Upper lobe of right lung (tissue), 1 donor: Measurements from ENCODE around the gene HSD17B8. TPM values are rescaled to one million over a fixed set of nuclear protein-coding genes. Genes with fewer than 3 reads are reported as not detected.

Experiments
- ATAC-seq: fragments of 200-7000 bp; cut with Tn5 transposase; one replicate; pipeline ENCODE4 v1.9.1; 2020; ENCODE audit warnings: mild to moderate bottlenecking, moderate library complexity
- DNase-seq: peaks from one replicate; pipeline ENCODE4 v3.0.0-alpha.2; 2020
- H3K27ac ChIP-seq: fragments of 200-600 bp; one replicate; pipeline ENCODE4 v1.8.0; 2022
- H3K27me3 ChIP-seq: fragments of 200-600 bp; one replicate; pipeline ENCODE4 v1.8.0; 2022; ENCODE audit warnings: mild to moderate bottlenecking
- H3K36me3 ChIP-seq: fragments of 200-600 bp; one replicate; pipeline ENCODE4 v1.8.0; 2022
- H3K4me1 ChIP-seq: fragments of 200-600 bp; one replicate; pipeline ENCODE4 v1.8.0; 2022
- H3K4me3 ChIP-seq: fragments of 200-600 bp; one replicate; pipeline ENCODE4 v1.8.0; 2022; ENCODE audit warnings: mild to moderate bottlenecking
- H3K9me3 ChIP-seq: fragments of 200-600 bp; one replicate; pipeline ENCODE4 v1.8.0; 2022
- intact Hi-C: fragments of 100-400 bp; cut with DNase I; formaldehyde crosslinking; loops from one replicate; pipeline ENCODE4 v1.11.0; 2022
- total RNA-seq: library from RNA; stranded (reverse); fragmentation: NEBNext Ultra II Directional; extraction: Animal tissue kit (Norgen Biotek cat#: 25700); gene quantifications from one replicate; pipeline ENCODE4 v1.2.1, GENCODE V29; 2021
- TF ChIP-seq, protein P1 (sequence below): fragments of 200-600 bp; IDR thresholded peaks from one replicate; pipeline ENCODE4 v1.8.0; 2022; ENCODE audit warnings: antibody characterized with exemption
- donor health status: DM: no; HTN: yes; CAD: no; lungs with severe emphysema.

Gene HSD17B8
- total RNA-seq, 1 donor from 2014 or later = 14.7 TPM

DNA sequence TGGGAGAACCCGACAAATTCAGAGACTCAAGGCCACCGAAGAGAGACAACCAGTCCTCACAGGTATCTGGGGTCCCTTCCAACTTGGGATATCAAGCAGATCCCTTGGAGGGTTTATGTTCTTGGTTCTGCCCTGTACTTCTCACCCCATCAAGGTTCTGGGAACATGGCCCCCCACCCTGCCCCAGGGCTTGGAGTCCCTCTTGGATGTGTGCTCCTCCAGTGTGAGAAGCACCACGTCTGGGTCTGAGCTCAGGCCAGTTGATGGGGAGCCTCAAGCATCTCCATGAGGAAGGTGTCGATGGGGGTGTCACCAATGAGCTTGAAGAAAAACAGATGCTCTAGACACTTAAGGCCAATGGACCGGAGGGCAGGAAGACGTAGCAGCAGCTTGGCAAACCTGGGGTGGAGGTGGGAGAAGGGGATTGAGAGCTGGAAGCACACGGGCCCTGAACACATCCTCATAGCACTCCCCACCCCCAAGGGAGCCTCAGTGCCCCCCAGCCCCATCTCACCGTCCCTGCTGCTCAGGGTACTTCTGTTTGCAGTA lies 9.9 kb upstream of the HSD17B8 start:
- peaks cover 37% of the 10 kb centered on the region for H3K4me1 ChIP-seq
- H3K27ac ChIP-seq = no peak overlapping the region
- TF ChIP-seq, protein P1, sequence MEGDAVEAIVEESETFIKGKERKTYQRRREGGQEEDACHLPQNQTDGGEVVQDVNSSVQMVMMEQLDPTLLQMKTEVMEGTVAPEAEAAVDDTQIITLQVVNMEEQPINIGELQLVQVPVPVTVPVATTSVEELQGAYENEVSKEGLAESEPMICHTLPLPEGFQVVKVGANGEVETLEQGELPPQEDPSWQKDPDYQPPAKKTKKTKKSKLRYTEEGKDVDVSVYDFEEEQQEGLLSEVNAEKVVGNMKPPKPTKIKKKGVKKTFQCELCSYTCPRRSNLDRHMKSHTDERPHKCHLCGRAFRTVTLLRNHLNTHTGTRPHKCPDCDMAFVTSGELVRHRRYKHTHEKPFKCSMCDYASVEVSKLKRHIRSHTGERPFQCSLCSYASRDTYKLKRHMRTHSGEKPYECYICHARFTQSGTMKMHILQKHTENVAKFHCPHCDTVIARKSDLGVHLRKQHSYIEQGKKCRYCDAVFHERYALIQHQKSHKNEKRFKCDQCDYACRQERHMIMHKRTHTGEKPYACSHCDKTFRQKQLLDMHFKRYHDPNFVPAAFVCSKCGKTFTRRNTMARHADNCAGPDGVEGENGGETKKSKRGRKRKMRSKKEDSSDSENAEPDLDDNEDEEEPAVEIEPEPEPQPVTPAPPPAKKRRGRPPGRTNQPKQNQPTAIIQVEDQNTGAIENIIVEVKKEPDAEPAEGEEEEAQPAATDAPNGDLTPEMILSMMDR = no peak
- ATAC-seq = no peak
- H3K27me3 ChIP-seq = peaks cover 19% of the 10 kb centered on the region
- no peak for DNase-seq
- no peak overlapping the region for H3K4me3 ChIP-seq
- intact Hi-C loops = no loop called here
- peaks cover 35% of the 10 kb centered on the region for H3K36me3 ChIP-seq
- H3K9me3 ChIP-seq = no peaks in the 10 kb centered on the region

DNA sequence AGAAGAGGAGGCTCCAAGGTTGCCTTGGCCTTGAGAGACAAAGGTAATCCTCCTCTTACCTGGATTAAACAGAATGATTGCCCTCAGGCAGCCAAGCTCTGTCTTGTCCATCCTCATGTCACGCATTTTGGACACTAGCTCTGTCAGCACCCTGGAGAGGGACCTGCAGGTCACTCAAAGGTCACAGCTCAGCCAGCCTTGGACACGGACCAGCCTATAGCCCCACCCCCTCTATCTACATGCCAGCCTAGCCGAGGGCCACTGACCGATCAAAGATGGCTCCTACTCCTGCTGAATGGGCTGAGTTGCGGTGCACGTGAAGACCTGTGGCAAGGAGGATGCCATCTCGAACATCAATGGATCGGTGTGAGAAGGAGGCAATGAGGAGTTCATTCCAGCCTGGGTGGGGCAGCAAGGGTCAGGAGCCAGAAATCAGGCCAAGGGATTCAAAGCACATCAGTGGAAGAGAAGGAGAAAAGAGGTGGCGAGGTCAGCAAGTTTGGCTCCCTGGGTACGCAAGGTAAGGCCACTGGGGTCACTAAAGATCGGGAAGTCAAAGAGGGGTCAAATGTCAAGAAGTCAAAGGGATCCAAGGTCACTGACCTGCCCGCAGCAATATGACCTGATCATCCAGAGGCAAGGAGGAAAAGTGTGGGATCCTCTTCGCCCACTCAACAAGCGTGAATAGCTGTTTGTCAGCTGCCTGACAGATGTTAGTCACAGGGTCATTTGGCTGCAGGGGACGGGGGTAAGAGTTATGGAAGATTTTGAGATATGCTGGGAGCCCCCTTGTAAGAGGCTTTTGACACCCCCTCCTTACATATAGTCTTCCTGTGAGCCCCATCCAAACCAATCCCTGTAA lies 8.9 kb upstream of the HSD17B8 start:
- no peak for ATAC-seq
- peak; percentile 45 for DNase-seq
- H3K9me3 ChIP-seq = no peaks in the 10 kb centered on the region
- TF ChIP-seq, protein P1 = no peak
- H3K4me3 ChIP-seq = no peak overlapping the region
- H3K27me3 ChIP-seq = peaks cover 18% of the 10 kb centered on the region
- peaks cover 37% of the 10 kb centered on the region for H3K4me1 ChIP-seq
- intact Hi-C loops = no loop called here
- H3K36me3 ChIP-seq = peaks cover 35% of the 10 kb centered on the region
- H3K27ac ChIP-seq = no peak overlapping the region

DNA sequence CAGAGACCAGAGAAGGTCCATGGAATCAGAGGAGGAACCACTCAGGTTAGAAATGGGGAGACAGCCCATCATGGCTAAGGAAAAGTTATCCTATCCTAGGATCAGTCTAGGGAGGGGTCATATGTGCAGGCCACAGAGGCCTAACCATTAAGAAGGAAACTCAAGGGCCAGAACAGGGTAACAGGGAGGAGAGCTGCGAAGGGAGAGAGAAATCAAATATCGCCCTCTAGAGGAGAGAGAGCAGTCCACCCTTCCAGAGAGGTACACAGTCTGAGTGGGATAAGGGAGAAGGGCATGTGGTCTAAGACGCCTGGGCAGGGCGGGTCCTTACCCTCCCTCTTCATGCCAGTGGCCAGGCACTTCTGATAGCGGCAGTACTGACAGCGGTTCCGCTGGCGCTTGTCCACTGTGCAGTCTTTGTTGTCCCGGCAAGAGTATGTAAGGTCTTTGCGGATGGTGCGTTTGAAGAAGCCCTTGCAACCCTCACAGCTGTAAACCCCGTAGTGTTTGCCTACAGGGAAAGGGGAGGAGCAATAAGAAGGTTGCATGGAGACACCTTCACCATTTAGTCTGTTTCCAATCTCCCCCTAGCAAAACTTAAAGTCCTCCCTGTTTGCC lies 6.9 kb upstream of the HSD17B8 start:
- Histone ChIP-seq H3K36me3 (peaks cover 42% of the 10 kb centered on the region), H3K27me3 (no peaks in the 10 kb centered on the region), H3K27ac (no peak overlapping the region), H3K4me3 (no peak overlapping the region), H3K9me3 (no peaks in the 10 kb centered on the region), H3K4me1 (peaks cover 43% of the 10 kb centered on the region)
- peak; percentile 77 for DNase-seq
- ATAC-seq = peak; percentile 64
- intact Hi-C loops = no loop called here
- TF ChIP-seq, protein P1 = peak; percentile 76

DNA sequence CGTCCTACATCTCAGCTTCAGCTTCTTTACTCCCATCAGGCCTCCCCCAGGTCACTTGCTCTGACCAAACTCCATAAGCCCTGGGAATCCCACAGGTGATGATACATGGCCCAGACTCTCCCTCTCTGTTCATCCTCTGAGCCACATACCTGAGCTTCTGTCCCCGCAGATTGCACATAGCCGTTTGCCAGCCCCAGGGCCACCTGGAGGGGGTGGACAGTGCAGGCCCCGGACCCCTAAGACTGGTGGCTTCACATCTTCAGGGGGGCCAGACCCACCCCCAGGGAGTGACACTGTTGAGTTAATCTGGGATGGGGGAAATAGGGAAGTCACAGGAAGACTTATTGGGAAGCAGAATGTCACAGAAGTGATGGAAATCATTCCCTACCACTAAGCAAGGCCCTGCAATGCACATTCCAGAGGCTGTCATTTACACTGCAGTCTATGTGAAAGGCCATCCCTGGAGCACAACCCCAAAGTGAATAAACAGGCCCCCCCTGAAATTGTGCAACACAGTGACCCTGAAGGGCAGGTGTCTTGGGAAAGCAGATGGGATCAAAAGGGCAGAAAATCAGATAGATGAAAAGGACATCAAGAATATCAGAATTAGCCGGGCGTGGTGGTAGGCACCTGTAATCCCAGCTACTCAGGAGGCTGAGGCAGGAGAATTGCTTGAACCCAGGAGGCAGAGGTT lies 6.1 kb upstream of the HSD17B8 start:
- H3K4me3 ChIP-seq = no peak overlapping the region
- intact Hi-C loops = no loop called here

DNA sequence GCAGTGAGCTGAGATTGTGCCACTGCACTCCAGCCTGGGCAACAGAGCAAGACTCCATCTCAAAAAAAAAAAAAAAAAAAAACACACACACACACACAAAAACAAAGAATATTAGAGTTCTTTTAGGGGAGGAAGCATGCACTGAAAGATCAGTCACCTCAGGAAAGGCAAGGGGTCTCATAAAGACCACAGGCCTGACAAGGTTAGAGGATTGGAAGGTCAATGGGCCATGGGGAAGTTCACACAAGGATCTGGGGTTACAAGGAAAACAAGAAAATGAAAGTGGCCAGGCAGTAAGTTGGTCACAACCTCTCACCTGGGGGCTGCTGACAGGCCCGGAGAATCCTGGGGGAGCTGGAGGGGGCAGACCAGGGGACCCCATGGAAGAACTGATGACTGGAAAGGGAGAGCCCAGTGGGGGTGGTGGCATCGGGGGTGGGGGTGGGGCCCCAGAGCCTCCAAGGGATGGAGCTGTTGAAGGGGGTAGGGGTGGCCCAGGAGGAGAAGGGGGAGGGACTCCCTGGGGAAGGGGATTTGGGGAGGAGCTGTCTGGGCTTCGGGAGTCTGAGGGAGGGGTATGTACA lies 5.5 kb upstream of the HSD17B8 start:
- H3K27me3 ChIP-seq = no peaks in the 10 kb centered on the region
- no peaks in the 10 kb centered on the region for H3K9me3 ChIP-seq
- peaks cover 40% of the 10 kb centered on the region for H3K4me1 ChIP-seq
- TF ChIP-seq, protein P1 = no peak
- DNase-seq (peak; percentile 57), ATAC-seq (no peak)
- H3K4me3 ChIP-seq = peak overlapping the region; percentile 79
- H3K36me3 ChIP-seq = peaks cover 56% of the 10 kb centered on the region
- peak overlapping the region; percentile 97 for H3K27ac ChIP-seq
- intact Hi-C loops = no loop called here

More for the DNA sequence above, 6.1 kb upstream of the HSD17B8 start:
- Histone ChIP-seq H3K4me1 (peaks cover 38% of the 10 kb centered on the region), H3K27ac (no peak overlapping the region), H3K36me3 (peaks cover 49% of the 10 kb centered on the region), H3K9me3 (no peaks in the 10 kb centered on the region), H3K27me3 (no peaks in the 10 kb centered on the region)
- no peak for ATAC-seq
- TF ChIP-seq, protein P1 = no peak
- peak; percentile 54 for DNase-seq
